GM19238 (cell line): Measurements from ENCODE around the gene GATAD2B.

Experiments
- DNase-seq: peaks from one replicate; pipeline ENCODE4 v3.0.0; 2011; ENCODE audit warnings: low spot score; ENCODE audit not compliant: insufficient read length

Gene GATAD2B

GRCh38 chr1:153951801-153952200 lies 29.0 kb upstream of the GATAD2B start:
- DNase-seq = no peak

GRCh38 chr1:153951183-153951582 lies 28.4 kb upstream of the GATAD2B start:
- no peak for DNase-seq

GRCh38 chr1:153946622-153947241 lies 24.0 kb upstream of the GATAD2B start, which contains the start of gene DENND4B:
TSS of gene DENND4B (minus strand) at chr1:153946718. CDS start at chr1:153944374, 2,344 bp downstream.
- DNase-seq = peak; percentile 99

- peak; percentile 96 for DNase-seq
Measured at GRCh38 chr1:153945795-153946621, 23.2 kb upstream of the GATAD2B start.

- DNase-seq = peak; percentile 87
Measured at GRCh38 chr1:153945131-153945794, 22.5 kb upstream of the GATAD2B start.

- no peak for DNase-seq
Measured at GRCh38 chr1:153944827-153945117, 22.0 kb upstream of the GATAD2B start.

- DNase-seq = no peak
Measured at GRCh38 chr1:153944005-153944826, 21.4 kb upstream of the GATAD2B start.

- DNase-seq = no peak
Measured at GRCh38 chr1:153942766-153943549, 20.2 kb upstream of the GATAD2B start.

- DNase-seq = no peak
Measured at GRCh38 chr1:153941826-153942725, 19.3 kb upstream of the GATAD2B start.

- DNase-seq = no peak
Measured at GRCh38 chr1:153940756-153941155, 18.0 kb upstream of the GATAD2B start.

GRCh38 chr1:153939476-153939875 lies 16.7 kb upstream of the GATAD2B start:
- no peak for DNase-seq

- no peak for DNase-seq
Measured at GRCh38 chr1:153938996-153939395, 16.2 kb upstream of the GATAD2B start.

- DNase-seq = no peak
Measured at GRCh38 chr1:153937331-153937730, 14.6 kb upstream of the GATAD2B start.

GRCh38 chr1:153936011-153936802 lies 13.4 kb upstream of the GATAD2B start:
- no peak for DNase-seq

GRCh38 chr1:153934746-153935145 lies 12.0 kb upstream of the GATAD2B start:
- no peak for DNase-seq

GRCh38 chr1:153933955-153934354 lies 11.2 kb upstream of the GATAD2B start:
- DNase-seq = no peak

GRCh38 chr1:153933430-153933829 lies 10.7 kb upstream of the GATAD2B start:
- no peak for DNase-seq

GRCh38 chr1:153932156-153933131 lies 9.7 kb upstream of the GATAD2B start:
- DNase-seq = no peak
